ENCODE results near the gene DLAT. TPM values are rescaled to one million over a fixed set of nuclear protein-coding genes. Genes with fewer than 3 reads are reported as not detected.
"Not testable (repeated sequence)": the region's sequence is repeated elsewhere in the genome, so short reads cannot be mapped to it uniquely, and the experiment has no call there.

Gene DLAT
- total RNA-seq, 1 donor from 2014 or later, result 19.4 TPM

DNA sequence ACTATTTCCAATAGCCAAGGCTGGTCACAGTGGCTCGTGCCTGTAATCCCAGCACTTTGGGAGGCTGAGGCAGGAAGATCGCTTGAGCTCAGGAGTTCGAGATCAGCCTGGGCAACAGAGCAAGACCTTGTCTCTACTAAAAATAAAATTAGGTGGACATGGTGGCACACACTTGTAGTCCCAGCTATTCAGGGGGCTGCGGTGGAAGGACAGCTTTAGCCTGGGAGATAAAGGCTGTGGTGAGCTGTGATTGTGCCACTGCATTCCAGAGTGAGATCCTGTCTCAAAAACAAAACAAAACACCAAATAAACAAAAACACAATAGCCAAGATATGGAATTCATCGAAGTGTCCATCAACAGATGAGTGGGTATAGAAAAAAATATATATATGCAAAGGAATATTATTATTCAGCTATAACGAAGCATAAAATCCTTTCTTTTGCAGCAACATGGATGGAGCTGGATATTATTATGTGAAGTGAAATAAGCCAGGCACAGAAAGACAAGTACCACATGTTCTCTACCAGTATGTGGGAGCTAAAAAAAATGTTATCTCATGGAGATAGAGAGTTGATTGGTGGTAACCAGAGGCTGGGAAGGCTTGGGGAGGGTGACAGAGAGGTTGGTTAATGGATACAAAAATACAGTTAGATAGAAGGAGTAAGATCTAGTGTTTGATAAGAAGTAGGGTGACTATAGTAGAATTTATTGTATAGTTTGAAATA, 22.6 kb upstream of the DLAT start:
- Histone ChIP-seq H3K4me1 (no peaks in the 10 kb centered on the region), H3K9me3 (no peaks in the 10 kb centered on the region), H3K4me3 (no peak overlapping the region), H3K27ac (no peak overlapping the region), H3K27me3 (no peaks in the 10 kb centered on the region), H3K36me3 (peaks cover 0 to 24% of the 10 kb centered on the region in 2 donors)
- DNase-seq (ENCODE audit: extremely low spot score in 2 of 2), result no peak
- intact Hi-C loops (cut with DNase I), result no loop called here
- TF ChIP-seq POLR2A (IDR thresholded peaks at IDR 0.05) (no peak), CTCF (IDR thresholded peaks at IDR 0.05) (no peak), POLR2AphosphoS5 (IDR thresholded peaks at IDR 0.05; ENCODE audit: insufficient read depth in 1 of 2, low read depth in 1 of 2) (no peak)

DNA sequence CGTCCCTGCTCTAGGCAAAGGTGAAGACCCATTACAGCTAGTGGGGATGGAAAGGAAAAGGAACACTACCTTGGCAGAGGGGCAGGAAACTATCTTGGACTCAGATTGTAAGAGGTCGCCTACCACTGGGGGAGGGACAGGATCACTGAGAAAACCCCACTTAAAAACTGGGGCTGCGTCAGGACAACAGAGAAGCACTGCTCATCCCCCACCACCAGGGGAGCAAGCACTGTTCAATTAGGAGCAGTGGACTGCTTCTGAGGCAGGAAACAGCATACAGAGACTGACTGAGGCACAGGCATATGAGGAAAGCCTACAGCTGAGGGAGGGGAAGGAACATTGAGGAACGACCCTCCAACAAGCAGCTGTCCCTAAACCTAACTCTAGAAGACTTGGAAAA, 20.8 kb upstream of the DLAT start:
- peaks cover 0 to 17% of the 10 kb centered on the region in 2 donors for H3K36me3 ChIP-seq
- H3K4me3 ChIP-seq, result no peak overlapping the region
- H3K27me3 ChIP-seq, result no peaks in the 10 kb centered on the region
- H3K9me3 ChIP-seq, result no peaks in the 10 kb centered on the region
- no peak overlapping the region for H3K27ac ChIP-seq
- no peaks in the 10 kb centered on the region for H3K4me1 ChIP-seq
- DNase-seq (ENCODE audit: extremely low spot score in 2 of 2), result no peak
- TF ChIP-seq CTCF (IDR thresholded peaks at IDR 0.05) (no peak), POLR2AphosphoS5 (IDR thresholded peaks at IDR 0.05; ENCODE audit: insufficient read depth in 1 of 2, low read depth in 1 of 2) (no peak), POLR2A (IDR thresholded peaks at IDR 0.05) (no peak)
- intact Hi-C loops (cut with DNase I), result no loop called here

- no peak overlapping the region for H3K27ac ChIP-seq
- H3K27me3 ChIP-seq, result no peaks in the 10 kb centered on the region
- no peak for DNase-seq (ENCODE audit: extremely low spot score in 2 of 2)
- intact Hi-C loops (cut with DNase I), result no loop called here
- H3K36me3 ChIP-seq, result peaks cover 0 to 12% of the 10 kb centered on the region in 2 donors
- no peaks in the 10 kb centered on the region for H3K9me3 ChIP-seq
- no peak for TF ChIP-seq POLR2A (IDR thresholded peaks at IDR 0.05)
- no peak for TF ChIP-seq CTCF (IDR thresholded peaks at IDR 0.05)
- TF ChIP-seq POLR2AphosphoS5 (IDR thresholded peaks at IDR 0.05; ENCODE audit: insufficient read depth in 1 of 2, low read depth in 1 of 2), result no peak
- H3K4me1 ChIP-seq, result no peaks in the 10 kb centered on the region
- H3K4me3 ChIP-seq, result no peak overlapping the region
These were observed 19.6 kb upstream of the DLAT start for GRCh38 chr11:112005422-112006094.

DNA sequence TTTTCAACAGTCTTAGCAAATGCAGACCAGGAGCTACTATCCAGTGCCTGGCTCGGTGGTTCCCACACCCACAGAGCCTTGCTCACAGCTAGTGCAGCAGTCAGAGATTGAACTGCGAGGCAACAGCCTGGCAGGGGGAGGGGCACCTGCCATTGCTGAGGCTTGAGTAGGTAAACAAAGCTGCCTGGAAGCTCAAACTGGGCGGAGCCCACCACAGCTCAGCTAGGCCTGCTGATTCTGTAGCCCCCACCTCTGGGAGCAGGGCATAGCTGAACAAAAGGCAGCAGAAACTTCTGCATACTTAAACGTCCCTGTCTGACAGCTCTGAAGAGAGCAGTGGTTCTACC, 19.1 kb upstream of the DLAT start:
- H3K9me3 ChIP-seq; DNase-seq (ENCODE audit: extremely low spot score in 2 of 2); intact Hi-C loops (cut with DNase I); H3K4me3 ChIP-seq; H3K27ac ChIP-seq; H3K4me1 ChIP-seq; H3K27me3 ChIP-seq: not testable (repeated sequence)
- H3K36me3 ChIP-seq, result peaks cover 0 to 10% of the 10 kb centered on the region in 2 donors
- peak in 1 of 2 donors; percentile 17 for TF ChIP-seq POLR2AphosphoS5 (IDR thresholded peaks at IDR 0.05; ENCODE audit: insufficient read depth in 1 of 2, low read depth in 1 of 2)

GRCh38 chr11:112011451-112011850, 13.8 kb upstream of the DLAT start:
- intact Hi-C loops (cut with DNase I); H3K9me3 ChIP-seq; H3K4me3 ChIP-seq; H3K36me3 ChIP-seq; H3K27ac ChIP-seq; H3K27me3 ChIP-seq; H3K4me1 ChIP-seq; DNase-seq (ENCODE audit: extremely low spot score in 2 of 2): not testable (repeated sequence)

DNA sequence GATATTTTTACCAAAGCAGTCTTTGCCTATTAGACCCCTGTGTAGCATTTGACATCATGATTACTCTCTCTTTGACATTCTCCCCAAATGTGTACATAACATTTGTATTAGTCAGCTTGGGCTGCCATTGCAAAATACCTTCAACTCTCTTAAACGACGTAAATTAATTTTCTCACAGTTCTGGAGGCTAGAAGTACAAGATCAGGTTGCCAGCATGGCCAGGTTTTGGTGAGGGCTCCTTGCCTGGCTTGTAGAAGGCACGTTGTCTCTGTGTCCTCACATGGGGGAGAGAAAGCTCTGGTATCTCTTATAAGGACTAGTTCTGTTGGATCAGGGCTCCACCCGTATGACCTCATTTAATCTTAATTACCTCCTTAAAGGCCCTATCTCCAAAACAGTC, 12.3 kb upstream of the DLAT start:
- Histone ChIP-seq H3K36me3 (no peaks in the 10 kb centered on the region), H3K9me3 (no peaks in the 10 kb centered on the region), H3K4me1 (peaks cover 8% of the 10 kb centered on the region), H3K4me3 (no peak overlapping the region), H3K27me3 (no peaks in the 10 kb centered on the region), H3K27ac (no peak overlapping the region)
- DNase-seq (ENCODE audit: extremely low spot score in 2 of 2), result no peak
- TF ChIP-seq POLR2A (IDR thresholded peaks at IDR 0.05) (no peak), CTCF (IDR thresholded peaks at IDR 0.05) (no peak), POLR2AphosphoS5 (IDR thresholded peaks at IDR 0.05; ENCODE audit: insufficient read depth in 1 of 2, low read depth in 1 of 2) (no peak)
- intact Hi-C loops (cut with DNase I), result no loop called here

Data from vagina (tissue), 2 donors.